Esophagus muscularis mucosa (tissue), 4 donors: ENCODE measurements around the gene TMEM196.

Experiments used
- EP300 ChIP-seq: sonication (generic); formaldehyde crosslinking; IDR thresholded peaks from one replicate; pipeline ENCODE4 v1.6.1; 2017; ENCODE audit warnings: antibody characterized with exemption
- POLR2A ChIP-seq: fragments of 450-650 bp; IDR thresholded peaks from one replicate; pipeline ENCODE4 v1.6.1; 2017; ENCODE audit warnings: antibody characterized with exemption, moderate library complexity, mild to moderate bottlenecking, low read depth
- POLR2AphosphoS5 ChIP-seq, 2 donors: sonication (generic); formaldehyde crosslinking; IDR thresholded peaks; one replicate each; pipeline ENCODE4 v1.6.1; 2017; ENCODE audit warnings: antibody characterized with exemption in 2 of 2
- TF ChIP-seq, protein P1 (sequence below), 3 experiments: fragments of 200-600 bp in 2 of 3; fragments of 450-650 bp in 1 of 3; sonication (generic) in 2 of 3; IDR thresholded peaks; one replicate each; pipeline ENCODE4 v1.5.1; 2017 to 2019; ENCODE audit warnings: antibody characterized with exemption in 3 of 3, mild to moderate bottlenecking in 2 of 3, moderate library complexity in 1 of 3

DNA sequence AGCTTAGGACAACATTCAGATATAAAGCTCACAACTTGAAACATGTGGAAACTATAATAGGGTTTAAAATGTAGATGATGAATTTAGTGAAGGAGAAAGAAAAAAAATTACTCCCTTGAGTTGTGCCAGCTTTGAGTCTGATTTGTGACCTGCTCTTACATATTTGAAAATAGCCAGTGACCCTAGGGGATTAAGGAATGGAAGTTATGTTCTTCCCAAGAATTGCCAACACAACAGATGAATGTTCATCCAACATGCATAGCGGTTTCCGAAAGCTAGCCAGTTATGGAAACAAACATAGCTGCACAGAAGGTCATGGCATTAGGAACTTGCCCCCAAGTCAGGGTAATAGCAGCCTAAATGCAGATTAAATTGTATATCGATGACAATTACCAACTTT is 10.8 kb downstream of the TMEM196 start:
- TF ChIP-seq, protein P1, sequence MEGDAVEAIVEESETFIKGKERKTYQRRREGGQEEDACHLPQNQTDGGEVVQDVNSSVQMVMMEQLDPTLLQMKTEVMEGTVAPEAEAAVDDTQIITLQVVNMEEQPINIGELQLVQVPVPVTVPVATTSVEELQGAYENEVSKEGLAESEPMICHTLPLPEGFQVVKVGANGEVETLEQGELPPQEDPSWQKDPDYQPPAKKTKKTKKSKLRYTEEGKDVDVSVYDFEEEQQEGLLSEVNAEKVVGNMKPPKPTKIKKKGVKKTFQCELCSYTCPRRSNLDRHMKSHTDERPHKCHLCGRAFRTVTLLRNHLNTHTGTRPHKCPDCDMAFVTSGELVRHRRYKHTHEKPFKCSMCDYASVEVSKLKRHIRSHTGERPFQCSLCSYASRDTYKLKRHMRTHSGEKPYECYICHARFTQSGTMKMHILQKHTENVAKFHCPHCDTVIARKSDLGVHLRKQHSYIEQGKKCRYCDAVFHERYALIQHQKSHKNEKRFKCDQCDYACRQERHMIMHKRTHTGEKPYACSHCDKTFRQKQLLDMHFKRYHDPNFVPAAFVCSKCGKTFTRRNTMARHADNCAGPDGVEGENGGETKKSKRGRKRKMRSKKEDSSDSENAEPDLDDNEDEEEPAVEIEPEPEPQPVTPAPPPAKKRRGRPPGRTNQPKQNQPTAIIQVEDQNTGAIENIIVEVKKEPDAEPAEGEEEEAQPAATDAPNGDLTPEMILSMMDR (IDR thresholded peaks at IDR 0.05) = no peak
- no peak for TF ChIP-seq POLR2AphosphoS5 (IDR thresholded peaks at IDR 0.05)
- TF ChIP-seq POLR2A = no peak
- TF ChIP-seq EP300 = no peak
